Adipocyte (in vitro differentiated cells): ENCODE results near the gene CDC123.
A peak's percentile ranks its signal among the peaks of the same experiment; 100 is the strongest.
"Not testable (repeated sequence)": the region's sequence is repeated elsewhere in the genome, so short reads cannot be mapped to it uniquely, and the experiment has no call there.

Experiments
- DNase-seq: peaks from one replicate; pipeline ENCODE4 v3.0.0-alpha.2; 2015; ENCODE audit warnings: low read depth
- H3K27me3 ChIP-seq: replicated peaks from 2 replicates; pipeline ENCODE4 v1.7.0; 2013; ENCODE audit warnings: mild to moderate bottlenecking, low read length, moderate library complexity; ENCODE audit not compliant: control insufficient read depth, insufficient read depth
- H3K36me3 ChIP-seq: 2 replicates; pipeline ENCODE4 v1.7.0; 2013; ENCODE audit warnings: low read length, mild to moderate bottlenecking, moderate library complexity; ENCODE audit not compliant: control insufficient read depth, insufficient read depth, severe bottlenecking
- H3K4me1 ChIP-seq: 2 replicates; pipeline ENCODE4 v1.7.0; 2013; ENCODE audit warnings: mild to moderate bottlenecking, low read length, moderate library complexity; ENCODE audit not compliant: control insufficient read depth, insufficient read depth
- H3K4me3 ChIP-seq: 2 replicates; pipeline ENCODE4 v1.7.0; 2013; ENCODE audit warnings: mild to moderate bottlenecking, low read length, moderate library complexity
- H3K9ac ChIP-seq: 2 replicates; pipeline ENCODE4 v1.7.0; 2013; ENCODE audit warnings: mild to moderate bottlenecking, low read length, moderate library complexity
- H3K9me3 ChIP-seq: 2 replicates; pipeline ENCODE4 v1.7.0; 2013; ENCODE audit warnings: mild to moderate bottlenecking, low read length, moderate library complexity; ENCODE audit not compliant: control insufficient read depth

CDC123 gene

GRCh38 chr10:12213621-12214020 lies 17.6 kb downstream of the CDC123 start:
- no peak overlapping the region for H3K9ac ChIP-seq
- H3K4me1 ChIP-seq, result peaks cover 23% of the 10 kb centered on the region
- no peak overlapping the region for H3K4me3 ChIP-seq
- DNase-seq, result no peak
- H3K9me3 ChIP-seq, result no peaks in the 10 kb centered on the region
- peaks cover 63% of the 10 kb centered on the region for H3K36me3 ChIP-seq
- no peaks in the 10 kb centered on the region for H3K27me3 ChIP-seq

GRCh38 chr10:12214093-12214492 lies 18.1 kb downstream of the CDC123 start:
- peak overlapping the region; percentile 54 for H3K9ac ChIP-seq
- peaks cover 67% of the 10 kb centered on the region for H3K36me3 ChIP-seq
- no peak overlapping the region for H3K4me3 ChIP-seq
- H3K4me1 ChIP-seq, result peaks cover 23% of the 10 kb centered on the region
- H3K27me3 ChIP-seq, result no peaks in the 10 kb centered on the region
- no peak for DNase-seq
- no peaks in the 10 kb centered on the region for H3K9me3 ChIP-seq

GRCh38 chr10:12214763-12215218 lies 18.8 kb downstream of the CDC123 start:
- H3K36me3 ChIP-seq, result peaks cover 68% of the 10 kb centered on the region

GRCh38 chr10:12218991-12219390 lies 23.0 kb downstream of the CDC123 start:
- no peak for DNase-seq
- Histone ChIP-seq H3K27me3 (no peaks in the 10 kb centered on the region), H3K36me3 (peaks cover 40% of the 10 kb centered on the region), H3K9ac (no peak overlapping the region), H3K4me3 (no peak overlapping the region), H3K9me3 (no peaks in the 10 kb centered on the region), H3K4me1 (peaks cover 37% of the 10 kb centered on the region)

More at GRCh38 chr10:12214763-12215218, 18.8 kb downstream of the CDC123 start:
- H3K9me3 ChIP-seq, result no peaks in the 10 kb centered on the region
- DNase-seq, result peak; percentile 90
- H3K9ac ChIP-seq, result peak overlapping the region; percentile 54
- H3K4me1 ChIP-seq, result peaks cover 23% of the 10 kb centered on the region
- no peaks in the 10 kb centered on the region for H3K27me3 ChIP-seq
- no peak overlapping the region for H3K4me3 ChIP-seq

- H3K9me3 ChIP-seq, result no peaks in the 10 kb centered on the region
- H3K27me3 ChIP-seq, result no peaks in the 10 kb centered on the region
- no peak for DNase-seq
- H3K9ac ChIP-seq, result no peak overlapping the region
- H3K4me3 ChIP-seq, result no peak overlapping the region
- peaks cover 26% of the 10 kb centered on the region for H3K4me1 ChIP-seq
- H3K36me3 ChIP-seq, result peaks cover 40% of the 10 kb centered on the region
Observed at GRCh38 chr10:12221323-12222298, 25.6 kb downstream of the CDC123 start.

GRCh38 chr10:12225444-12225843 lies 29.5 kb downstream of the CDC123 start:
- no peaks in the 10 kb centered on the region for H3K9me3 ChIP-seq
- DNase-seq, result no peak
- H3K27me3 ChIP-seq, result no peaks in the 10 kb centered on the region
- H3K4me1 ChIP-seq, result peaks cover 23% of the 10 kb centered on the region
- no peak overlapping the region for H3K9ac ChIP-seq
- H3K4me3 ChIP-seq, result no peak overlapping the region
- peaks cover 32% of the 10 kb centered on the region for H3K36me3 ChIP-seq

GRCh38 chr10:12226438-12226837 lies 30.4 kb downstream of the CDC123 start:
- H3K4me3 ChIP-seq, H3K9ac ChIP-seq, H3K27me3 ChIP-seq, DNase-seq, H3K9me3 ChIP-seq: not testable (repeated sequence)
- peaks cover 21% of the 10 kb centered on the region for H3K4me1 ChIP-seq
- peaks cover 41% of the 10 kb centered on the region for H3K36me3 ChIP-seq

GRCh38 chr10:12228851-12229250 lies 32.9 kb downstream of the CDC123 start:
- Histone ChIP-seq H3K9me3 (no peaks in the 10 kb centered on the region), H3K27me3 (no peaks in the 10 kb centered on the region), H3K4me3 (no peak overlapping the region), H3K4me1 (peaks cover 10% of the 10 kb centered on the region), H3K36me3 (peaks cover 57% of the 10 kb centered on the region), H3K9ac (no peak overlapping the region)
- DNase-seq, result no peak

GRCh38 chr10:12234687-12235086 lies 38.7 kb downstream of the CDC123 start:
- H3K36me3 ChIP-seq, result peaks cover 86% of the 10 kb centered on the region

GRCh38 chr10:12235116-12235694 lies 39.2 kb downstream of the CDC123 start:
- DNase-seq, result no peak
- Histone ChIP-seq H3K36me3 (peaks cover 84% of the 10 kb centered on the region), H3K4me3 (no peak overlapping the region), H3K4me1 (peaks cover 4% of the 10 kb centered on the region), H3K9me3 (no peaks in the 10 kb centered on the region), H3K27me3 (no peaks in the 10 kb centered on the region), H3K9ac (no peak overlapping the region)

More at GRCh38 chr10:12234687-12235086, 38.7 kb downstream of the CDC123 start:
- not testable (repeated sequence) for H3K4me3 ChIP-seq, H3K9ac ChIP-seq, DNase-seq, H3K27me3 ChIP-seq, H3K4me1 ChIP-seq, H3K9me3 ChIP-seq

GRCh38 chr10:12235796-12236195 lies 39.8 kb downstream of the CDC123 start:
- no peaks in the 10 kb centered on the region for H3K9me3 ChIP-seq
- H3K9ac ChIP-seq, result no peak overlapping the region
- H3K4me1 ChIP-seq, result peaks cover 4% of the 10 kb centered on the region
- DNase-seq, result peak; percentile 54
- H3K36me3 ChIP-seq, result peaks cover 84% of the 10 kb centered on the region
- no peak overlapping the region for H3K4me3 ChIP-seq
- H3K27me3 ChIP-seq, result no peaks in the 10 kb centered on the region
